Activated CD4-positive, alpha-beta memory T cell treated with anti-CD3 and anti-CD28 coated beads, Interleukin-2, amount 10 ng/mL, durations not matched to agents 7 days and 5 days (primary cell): ENCODE data around the gene GZF1. TPM values are rescaled to one million over a fixed set of nuclear protein-coding genes. Genes with fewer than 3 reads are reported as not detected.

ENCODE experiments used
- CTCF ChIA-PET: fragments of 350-600 bp; sonication (Branson Sonifier 250); formaldehyde crosslinking; loops from one replicate; lab custom pipeline; 2021; ENCODE audit warnings: antibody characterized with exemption, inconsistent platforms; lab: Charles Lee
- POLR2A ChIA-PET: fragments of 350-600 bp; sonication (Branson Sonifier 250); formaldehyde crosslinking; loops from one replicate; lab custom pipeline; 2021; ENCODE audit warnings: antibody characterized with exemption; lab: Charles Lee
- DNase-seq: peaks from one replicate; pipeline ENCODE4 v3.0.0-alpha.2; 2020
- H3K27ac Mint-ChIP-seq: one replicate; pipeline ENCODE4 v1.8.0; 2021; ENCODE audit warnings: mild to moderate bottlenecking, mixed read lengths
- H3K27me3 Mint-ChIP-seq: one replicate; pipeline ENCODE4 v1.8.0; 2021; ENCODE audit warnings: mixed read lengths
- H3K36me3 Mint-ChIP-seq: one replicate; pipeline ENCODE4 v1.8.0; 2021; ENCODE audit warnings: low read depth, mixed read lengths
- H3K4me1 Mint-ChIP-seq: one replicate; pipeline ENCODE4 v1.8.0; 2021; ENCODE audit warnings: mixed read lengths
- H3K4me3 Mint-ChIP-seq: one replicate; pipeline ENCODE4 v1.8.0; 2021; ENCODE audit warnings: mild to moderate bottlenecking, mixed read lengths
- H3K9me3 Mint-ChIP-seq: one replicate; pipeline ENCODE4 v1.8.0; 2021; ENCODE audit warnings: mixed read lengths
- total RNA-seq, 2 experiments: library from RNA; stranded (reverse); gene quantifications; one replicate each; pipeline ENCODE4 v1.2.3, GENCODE V29; 2021

Gene GZF1
- total RNA-seq, 2 experiments from 2014 or later = 13.5 to 14.3 TPM

DNA sequence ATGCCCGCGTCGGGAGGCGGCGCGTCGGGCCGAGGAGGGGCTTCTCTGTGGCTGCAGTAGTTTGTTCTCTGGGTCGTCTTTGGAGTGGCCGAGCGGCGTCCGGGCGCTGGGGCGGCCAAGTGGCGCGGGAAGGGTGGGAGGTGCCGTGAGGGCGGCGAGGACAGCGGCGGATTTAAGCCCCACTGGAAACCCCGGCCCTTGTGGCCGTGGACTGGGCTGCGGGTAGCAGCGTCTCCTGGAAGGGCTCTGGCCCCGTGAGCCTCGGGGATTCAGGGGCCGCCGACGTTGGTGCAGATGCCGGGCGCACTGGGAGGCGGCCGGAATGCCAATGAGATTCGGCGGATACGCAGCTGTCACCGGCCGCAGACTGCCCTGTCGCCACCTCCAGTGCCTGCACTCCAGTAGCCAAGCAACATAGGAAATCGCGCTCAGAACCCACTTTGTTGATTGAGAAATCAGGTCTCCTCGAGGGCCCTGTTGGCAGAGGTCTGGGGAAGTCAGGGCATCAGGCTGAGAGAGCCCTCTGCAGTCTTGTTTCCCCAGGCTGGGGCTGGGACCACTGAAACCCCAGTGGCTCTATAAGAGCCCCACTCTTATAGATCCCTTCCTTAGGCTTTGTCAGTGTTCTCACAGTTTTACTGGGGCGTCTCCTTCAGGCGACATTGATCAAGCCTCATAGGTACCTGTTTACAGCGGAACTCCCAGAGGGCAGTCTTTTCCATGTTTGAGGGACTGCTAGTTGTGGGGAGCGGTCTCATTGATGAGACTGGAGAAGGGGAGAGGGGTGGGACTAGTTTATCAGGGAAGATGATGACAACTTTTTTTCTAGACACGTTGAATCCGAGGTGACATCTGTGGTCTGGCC is 642 bp downstream of the GZF1 start:
- ChIA-PET POLR2A (interaction anchor here (0.7 to 5.6 kb wide), 3 partner anchors 10 to 59 kb away, joined by 3 to 82 read pairs (median 3); partner anchors contain the start of genes NAPB and NXT1), CTCF (no interaction called here)
- peak; percentile 51 for DNase-seq
- Mint-ChIP-seq H3K9me3 (no peaks in the 10 kb centered on the region), H3K27ac (peak overlapping the region; percentile 89), H3K4me3 (peak overlapping the region; percentile 95), H3K36me3 (peaks cover 38% of the 10 kb centered on the region), H3K27me3 (no peaks in the 10 kb centered on the region), H3K4me1 (peaks cover 70% of the 10 kb centered on the region)

DNA sequence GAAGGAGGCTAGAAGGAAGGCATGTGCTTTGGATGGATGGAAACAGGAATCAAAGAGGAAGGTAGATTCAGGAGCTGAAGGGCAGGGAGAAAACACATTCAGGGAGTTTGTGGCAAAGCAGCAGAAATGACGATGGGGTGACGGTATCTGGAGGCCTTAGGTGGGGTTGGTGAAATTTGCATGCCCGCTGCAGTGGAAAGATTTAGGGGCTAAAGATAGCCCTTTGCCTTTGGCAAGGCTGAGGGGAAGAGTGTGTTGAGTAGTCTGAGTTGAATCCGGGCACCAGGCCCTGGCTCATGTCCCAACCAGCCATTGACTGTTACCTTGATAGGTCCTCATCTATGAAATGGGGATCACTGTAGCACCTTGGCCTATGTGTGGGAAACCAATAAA is 1.3 kb downstream of the GZF1 start:
- ChIA-PET POLR2A (interaction anchor here (0.7 to 1.9 kb wide), 3 partner anchors 10 to 58 kb away, joined by 3 to 10 read pairs (median 3); partner anchors contain the start of genes NAPB and NXT1), CTCF (no interaction called here)
- Mint-ChIP-seq H3K4me1 (peaks cover 72% of the 10 kb centered on the region), H3K9me3 (no peaks in the 10 kb centered on the region), H3K27me3 (no peaks in the 10 kb centered on the region), H3K36me3 (peaks cover 37% of the 10 kb centered on the region), H3K4me3 (peak overlapping the region; percentile 95), H3K27ac (peak overlapping the region; percentile 89)
- no peak for DNase-seq

DNA sequence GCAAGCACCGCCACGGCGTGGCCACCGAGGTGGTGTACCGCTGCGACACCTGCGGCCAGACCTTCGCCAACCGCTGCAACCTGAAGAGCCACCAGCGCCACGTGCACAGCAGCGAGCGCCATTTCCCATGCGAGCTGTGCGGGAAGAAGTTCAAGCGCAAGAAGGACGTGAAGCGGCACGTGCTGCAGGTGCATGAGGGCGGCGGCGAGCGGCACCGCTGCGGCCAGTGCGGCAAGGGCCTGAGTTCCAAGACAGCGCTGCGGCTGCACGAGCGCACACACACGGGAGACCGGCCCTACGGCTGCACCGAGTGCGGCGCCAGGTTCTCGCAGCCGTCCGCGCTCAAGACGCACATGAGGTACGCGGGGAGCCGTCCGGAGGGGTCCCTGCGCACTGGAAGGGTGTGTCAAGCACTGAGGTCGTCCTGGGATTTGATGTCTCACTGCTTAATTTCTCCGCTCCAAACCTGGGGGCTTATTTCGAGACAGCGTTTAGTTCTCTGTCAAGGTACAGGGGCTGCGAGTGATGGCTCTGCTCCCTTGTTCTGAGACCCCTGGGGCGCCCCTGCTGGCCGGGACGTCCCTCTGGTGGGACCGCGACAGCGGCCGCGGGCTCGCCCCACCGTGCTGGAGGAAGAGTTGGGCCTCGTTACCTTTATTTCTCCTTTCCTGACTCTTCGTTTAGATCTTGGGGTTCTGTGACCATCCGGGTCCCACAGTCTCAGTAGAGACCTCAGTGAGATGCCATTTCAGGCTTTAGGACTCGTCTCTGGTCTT is 3.6 kb downstream of the GZF1 start:
- CTCF ChIA-PET = interaction anchor here (1.4 kb wide), 1 partner anchor 54 kb away, joined by 6 read pairs; no protein-coding TSS in a partner anchor
- Mint-ChIP-seq H3K27me3 (no peaks in the 10 kb centered on the region), H3K9me3 (no peaks in the 10 kb centered on the region), H3K36me3 (peaks cover 50% of the 10 kb centered on the region), H3K4me3 (no peak overlapping the region), H3K4me1 (peaks cover 60% of the 10 kb centered on the region), H3K27ac (peak overlapping the region; percentile 13)
- POLR2A ChIA-PET = interaction anchor here (1.4 kb wide), 2 partner anchors 15 to 34 kb away, joined by 5 to 8 read pairs; partner anchors contain the start of gene NXT1
- DNase-seq = no peak

DNA sequence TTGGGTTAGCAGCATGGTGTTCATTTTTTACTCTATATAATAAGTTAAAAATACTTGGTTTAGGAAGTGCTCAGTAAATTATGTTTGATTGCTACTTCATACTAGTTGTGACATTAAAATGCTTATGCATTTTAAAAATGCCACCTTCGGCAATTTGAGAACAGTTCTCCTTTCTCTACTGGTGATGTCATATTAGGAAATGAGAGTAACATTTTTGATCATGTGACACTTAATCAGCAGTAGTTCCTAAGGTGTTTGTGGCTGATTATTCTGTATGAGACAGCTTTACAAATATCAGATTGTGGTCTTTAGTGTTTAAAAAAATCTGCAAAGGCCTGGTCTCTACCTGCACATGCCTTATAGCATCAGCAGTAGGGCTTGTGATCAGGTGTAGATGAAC is 4.4 kb downstream of the GZF1 start:
- peaks cover 53% of the 10 kb centered on the region for H3K4me1 Mint-ChIP-seq
- ChIA-PET CTCF (interaction anchor here (1.4 to 1.5 kb wide), 2 partner anchors 17 to 53 kb away, joined by 6 read pairs; no protein-coding TSS in a partner anchor), POLR2A (interaction anchor here (1.4 to 2.4 kb wide), 3 partner anchors 8 to 33 kb away, joined by 5 to 8 read pairs (median 7); partner anchors contain the start of gene NXT1)
- H3K27ac Mint-ChIP-seq = peak overlapping the region; percentile 13
- DNase-seq = no peak
- no peaks in the 10 kb centered on the region for H3K9me3 Mint-ChIP-seq
- peak overlapping the region; percentile 1 for H3K4me3 Mint-ChIP-seq
- no peaks in the 10 kb centered on the region for H3K27me3 Mint-ChIP-seq
- H3K36me3 Mint-ChIP-seq = peaks cover 58% of the 10 kb centered on the region

DNA sequence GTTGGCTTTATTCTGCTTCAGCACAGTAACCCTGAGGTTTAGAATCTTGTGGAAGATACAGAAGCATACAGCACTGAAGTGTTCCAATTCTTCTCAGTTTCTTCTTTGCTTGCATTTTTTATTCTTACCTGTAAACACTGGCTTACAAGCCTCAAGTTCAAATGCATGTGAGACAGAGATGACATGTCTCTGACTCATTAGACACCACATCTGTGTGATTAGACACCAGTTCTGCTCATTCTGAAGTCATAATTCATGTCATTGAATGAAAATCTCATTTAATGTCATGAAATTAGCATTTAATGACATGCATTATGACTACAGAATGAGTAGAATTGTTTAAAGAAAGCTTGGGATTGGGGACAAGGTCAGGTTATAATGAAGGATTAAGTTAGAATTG is 5.8 kb downstream of the GZF1 start:
- H3K4me1 Mint-ChIP-seq = peaks cover 49% of the 10 kb centered on the region
- no peaks in the 10 kb centered on the region for H3K9me3 Mint-ChIP-seq
- ChIA-PET CTCF (no interaction called here), POLR2A (interaction anchor here (1.1 to 2.4 kb wide), 2 partner anchors 10 to 54 kb away, joined by 3 to 7 read pairs; partner anchors contain the start of gene NAPB)
- no peak for DNase-seq
- no peak overlapping the region for H3K4me3 Mint-ChIP-seq
- no peak overlapping the region for H3K27ac Mint-ChIP-seq
- no peaks in the 10 kb centered on the region for H3K27me3 Mint-ChIP-seq
- peaks cover 69% of the 10 kb centered on the region for H3K36me3 Mint-ChIP-seq

DNA sequence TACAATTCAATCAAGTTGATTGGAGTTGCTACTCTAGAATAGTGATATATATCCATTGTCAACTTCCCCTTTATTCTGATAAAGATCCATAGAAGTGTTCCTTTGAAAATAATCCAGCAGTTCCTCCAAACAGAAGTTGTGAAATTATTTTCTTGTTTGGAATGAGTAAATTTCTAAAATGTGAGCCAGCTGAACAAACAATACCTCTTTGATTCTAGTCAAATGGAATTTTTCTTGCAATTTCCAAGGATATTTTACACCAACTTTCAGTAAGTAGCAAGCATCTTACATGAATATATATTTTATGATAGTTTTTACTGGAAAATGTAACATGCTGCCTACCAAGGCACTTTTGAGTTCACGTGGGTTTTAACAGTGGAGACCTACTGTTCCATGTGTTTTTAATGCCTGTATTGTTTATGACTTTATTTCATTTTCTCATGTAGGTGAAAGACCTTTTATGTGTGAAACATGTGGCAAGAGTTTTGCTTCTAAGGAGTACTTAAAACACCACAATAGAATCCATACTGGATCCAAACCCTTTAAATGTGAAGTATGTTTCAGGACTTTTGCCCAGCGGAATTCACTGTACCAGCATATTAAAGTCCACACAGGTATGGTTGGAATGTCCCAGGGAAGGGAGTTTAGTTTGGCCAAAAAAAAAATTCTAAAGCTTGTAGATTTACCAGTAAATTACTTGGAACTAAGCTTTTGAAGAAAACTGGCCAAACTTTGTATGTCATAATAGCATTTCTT is 6.5 kb downstream of the GZF1 start:
- DNase-seq = no peak
- CTCF ChIA-PET = no interaction called here
- Mint-ChIP-seq H3K36me3 (peaks cover 66% of the 10 kb centered on the region), H3K4me1 (peaks cover 42% of the 10 kb centered on the region), H3K4me3 (no peak overlapping the region), H3K27me3 (no peaks in the 10 kb centered on the region), H3K27ac (no peak overlapping the region), H3K9me3 (no peaks in the 10 kb centered on the region)
- POLR2A ChIA-PET = interaction anchor here (0.8 to 2.4 kb wide), 3 partner anchors 10 to 53 kb away, joined by 3 to 7 read pairs (median 3); partner anchors contain the start of gene NAPB

DNA sequence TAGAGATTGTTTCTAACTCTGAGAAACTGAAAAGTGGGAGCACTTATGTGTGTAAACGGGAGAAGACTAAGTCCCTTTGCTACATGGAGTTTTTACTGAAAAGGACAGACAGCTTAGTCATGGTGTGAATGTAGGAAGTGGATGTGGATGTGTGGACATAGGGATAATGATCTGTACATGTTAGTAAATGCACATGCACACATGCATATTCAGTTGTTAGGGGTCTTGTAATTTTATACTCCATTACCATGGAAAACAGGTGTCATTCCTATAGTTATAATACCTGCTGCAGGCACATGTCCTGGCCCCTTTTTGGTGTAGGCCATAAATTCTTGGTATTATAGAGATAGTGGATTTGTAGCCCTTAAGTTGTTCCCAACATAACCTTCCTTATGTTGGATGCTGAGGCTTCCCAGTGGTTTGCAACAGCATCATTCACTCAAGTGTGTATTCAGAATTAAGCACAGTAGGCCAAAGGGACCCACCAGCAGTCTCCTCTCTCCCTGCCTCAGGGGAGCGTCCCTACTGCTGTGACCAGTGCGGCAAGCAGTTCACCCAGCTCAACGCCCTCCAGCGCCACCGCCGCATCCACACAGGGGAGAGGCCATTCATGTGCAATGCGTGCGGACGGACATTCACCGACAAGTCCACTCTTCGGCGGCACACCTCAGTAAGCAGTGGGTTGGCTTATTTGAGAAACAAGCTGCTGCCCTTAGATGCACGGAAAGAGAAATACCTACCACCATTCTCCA is 7.3 kb downstream of the GZF1 start:
- Mint-ChIP-seq H3K36me3 (peaks cover 70% of the 10 kb centered on the region), H3K4me1 (peaks cover 34% of the 10 kb centered on the region), H3K27ac (no peak overlapping the region), H3K9me3 (no peaks in the 10 kb centered on the region), H3K4me3 (no peak overlapping the region), H3K27me3 (no peaks in the 10 kb centered on the region)
- ChIA-PET POLR2A (interaction anchor here (0.8 to 1.0 kb wide), 2 partner anchors 11 to 19 kb away, joined by 3 read pairs; partner anchors contain the start of gene NXT1), CTCF (no interaction called here)
- no peak for DNase-seq

DNA sequence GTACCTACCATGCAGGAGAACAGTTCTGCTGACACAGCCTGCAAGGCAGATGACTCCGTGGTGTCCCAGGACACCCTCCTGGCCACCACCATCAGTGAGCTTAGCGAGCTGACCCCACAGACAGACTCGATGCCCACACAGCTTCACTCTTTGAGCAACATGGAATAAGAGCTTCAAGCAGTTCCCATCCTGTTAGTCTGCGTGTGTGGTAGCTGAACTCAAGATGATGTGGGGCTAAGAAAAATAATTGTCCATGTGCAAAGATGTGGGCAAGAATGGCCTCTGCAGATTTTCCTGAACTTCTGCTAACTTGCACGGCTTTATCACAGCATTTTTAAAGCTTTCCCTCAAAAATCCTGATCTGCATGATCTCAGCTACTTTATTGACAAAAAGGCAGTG is 8.3 kb downstream of the GZF1 start:
- Mint-ChIP-seq H3K4me3 (no peak overlapping the region), H3K9me3 (no peaks in the 10 kb centered on the region), H3K36me3 (peaks cover 70% of the 10 kb centered on the region), H3K27ac (no peak overlapping the region), H3K4me1 (peaks cover 24% of the 10 kb centered on the region), H3K27me3 (no peaks in the 10 kb centered on the region)
- POLR2A ChIA-PET = interaction anchor here (1.0 kb wide), 2 partner anchors 9 to 20 kb away, joined by 3 read pairs; partner anchors contain the start of genes GZF1 and NXT1
- CTCF ChIA-PET = interaction anchor here (0.9 kb wide), 1 partner anchor 21 kb away, joined by 3 read pairs; no protein-coding TSS in a partner anchor
- no peak for DNase-seq

DNA sequence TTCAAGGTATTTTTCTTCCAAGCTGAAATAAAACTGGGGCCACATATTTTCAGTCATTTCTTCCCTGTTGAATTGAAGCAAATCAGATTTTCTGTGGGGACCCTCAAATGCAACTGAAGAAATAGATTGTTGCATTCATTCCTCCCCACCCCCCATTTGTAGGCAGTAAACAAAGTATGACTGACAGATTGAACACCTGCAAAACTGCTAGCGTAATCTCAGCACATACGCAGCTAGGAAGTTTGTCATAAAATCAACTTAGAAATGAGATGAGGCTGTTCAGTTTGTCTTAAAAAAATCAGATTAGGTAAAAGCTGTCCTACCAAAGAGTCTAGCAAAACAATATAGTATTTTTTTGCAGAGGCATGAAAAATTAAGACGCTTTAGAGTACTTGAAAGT is 8.9 kb downstream of the GZF1 start:
- ChIA-PET POLR2A (interaction anchor here (1.0 kb wide), 1 partner anchor 10 kb away, joined by 3 read pairs; the partner anchor contains the start of gene GZF1), CTCF (interaction anchor here (0.9 kb wide), 1 partner anchor 21 kb away, joined by 3 read pairs; no protein-coding TSS in a partner anchor)
- Mint-ChIP-seq H3K27ac (no peak overlapping the region), H3K4me1 (peaks cover 28% of the 10 kb centered on the region), H3K4me3 (no peak overlapping the region), H3K36me3 (peaks cover 74% of the 10 kb centered on the region), H3K27me3 (no peaks in the 10 kb centered on the region), H3K9me3 (peaks cover 2% of the 10 kb centered on the region)
- DNase-seq = no peak

DNA sequence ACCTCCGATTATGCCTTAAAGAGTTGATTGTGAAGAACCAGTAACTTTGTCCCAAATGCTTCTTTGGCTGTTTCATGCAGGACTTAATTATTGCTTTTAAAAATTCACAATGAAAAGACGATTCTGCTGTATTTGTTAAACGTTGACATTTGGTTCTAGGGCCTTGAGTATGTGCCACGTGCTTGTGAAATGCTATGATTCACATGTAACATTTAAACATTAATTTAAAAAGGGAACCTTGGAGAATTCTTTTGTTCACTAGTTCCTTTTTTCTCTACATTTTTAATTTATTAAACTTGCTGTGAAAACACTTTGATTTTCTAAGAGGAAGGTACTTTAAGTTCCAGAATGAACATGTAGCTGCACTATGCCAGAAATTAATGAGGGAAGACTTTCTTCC is 9.5 kb downstream of the GZF1 start:
- Mint-ChIP-seq H3K27ac (no peak overlapping the region), H3K4me3 (no peak overlapping the region)
- CTCF ChIA-PET = no interaction called here

DNA sequence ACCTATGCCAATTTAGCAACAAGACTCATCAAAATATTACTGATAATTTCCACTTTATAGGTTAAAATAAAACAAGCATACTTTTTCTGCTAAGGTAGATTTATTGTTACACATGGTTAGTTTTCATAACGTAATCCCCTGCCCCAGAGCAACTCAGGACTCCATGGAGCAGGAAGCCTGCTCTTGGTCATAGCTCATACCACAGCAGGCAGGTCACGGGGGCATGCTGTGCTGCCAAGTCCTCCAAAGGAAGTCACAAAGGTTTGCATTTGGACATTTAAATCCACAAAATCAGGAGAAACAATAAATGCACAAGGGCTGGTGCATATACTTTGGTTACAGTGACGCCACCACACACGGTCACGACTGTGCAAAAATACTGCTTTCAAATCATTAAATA is 12.5 kb downstream of the GZF1 start:
- no peak overlapping the region for H3K27ac Mint-ChIP-seq
- peaks cover 82% of the 10 kb centered on the region for H3K36me3 Mint-ChIP-seq
- no peak overlapping the region for H3K4me3 Mint-ChIP-seq
- ChIA-PET POLR2A (interaction anchor here (0.7 to 1.8 kb wide), 4 partner anchors 17 to 45 kb away, joined by 3 to 5 read pairs (median 4); partner anchors contain the start of gene NXT1), CTCF (interaction anchor here (0.9 kb wide), 1 partner anchor 47 kb away, joined by 3 read pairs; the partner anchor contains the start of gene NAPB)
- peaks cover 6% of the 10 kb centered on the region for H3K4me1 Mint-ChIP-seq
- DNase-seq = no peak
- peaks cover 2% of the 10 kb centered on the region for H3K9me3 Mint-ChIP-seq
- no peaks in the 10 kb centered on the region for H3K27me3 Mint-ChIP-seq

More for the DNA sequence above, 9.5 kb downstream of the GZF1 start:
- Mint-ChIP-seq H3K36me3 (peaks cover 74% of the 10 kb centered on the region), H3K27me3 (no peaks in the 10 kb centered on the region), H3K9me3 (peaks cover 2% of the 10 kb centered on the region), H3K4me1 (peaks cover 23% of the 10 kb centered on the region)
- POLR2A ChIA-PET = no interaction called here
- no peak for DNase-seq
